HepG2 (cell line): ENCODE measurements around the gene NSD1. TPM values are rescaled to one million over a fixed set of nuclear protein-coding genes. Genes with fewer than 3 reads are reported as not detected.

Experiments used
- EP300 ChIP-seq, 3 experiments: sonication (generic) in 1 of 3; formaldehyde crosslinking in 1 of 3; IDR thresholded peaks; 2 replicates each; pipeline versions ENCODE4 v1.5.1 to v1.6.1; 2011 to 2020; ENCODE audit warnings: low read depth in 2 of 3, low read length in 2 of 3, borderline replicate concordance in 1 of 3, improper control_type of control experiment in 1 of 3, mild to moderate bottlenecking in 1 of 3, missing genetic modification reagents in 1 of 3, moderate library complexity in 1 of 3
- KDM1A ChIP-seq: IDR thresholded peaks from 2 replicates; pipeline ENCODE4 v1.6.1; 2016; ENCODE audit warnings: missing compliant biosample characterization
- KDM5B ChIP-seq: sonication (generic); formaldehyde crosslinking; IDR thresholded peaks from 2 replicates; pipeline ENCODE4 v1.4.0; 2020; ENCODE audit warnings: missing genetic modification reagents, mild to moderate bottlenecking, borderline replicate concordance
- MIER3 ChIP-seq: IDR thresholded peaks from 2 replicates; pipeline ENCODE4 v1.6.1; 2016; ENCODE audit warnings: missing compliant biosample characterization, borderline replicate concordance
- PTBP1 ChIP-seq: fragments of 200-400 bp; formaldehyde crosslinking; IDR thresholded peaks from 2 replicates; pipeline ENCODE4 v1.6.1; 2018; ENCODE audit warnings: low read length, low read depth; ENCODE audit not compliant: poor library complexity, severe bottlenecking
- polyA plus RNA-seq, 8 experiments: library from polyadenylated mRNA; depleted of rRNA in 3 of 8; stranded (reverse) in 7 of 8; unstranded in 1 of 8; fragments of >200 nt; fragmentation: Illumina TruSeq in 4 of 8; extraction: Trizol in 4 of 8; gene quantifications; 2 replicates each; pipeline versions ENCODE4 v1.2.1 to v1.2.3, GENCODE V29; 2011 to 2016; ENCODE audit warnings: low read depth in 4 of 8, missing spikeins in 1 of 8, mixed read lengths in 1 of 8; ENCODE audit not compliant: insufficient read depth in 1 of 8
- total RNA-seq, 5 experiments: library from RNA; depleted of rRNA; stranded (reverse); fragments of >200 nt; fragmentation: Illumina TruSeq; extraction: Trizol; gene quantifications; 2 replicates each; pipeline ENCODE4 v1.2.3, GENCODE V29; 2016; ENCODE audit warnings: low read depth in 1 of 5
- TF ChIP-seq, protein P1 (sequence below): sonication (generic); formaldehyde crosslinking; IDR thresholded peaks from 2 replicates; pipeline ENCODE4 v1.4.0; 2020; ENCODE audit warnings: missing genetic modification reagents, borderline replicate concordance
- TF ChIP-seq, protein P2 (sequence below): sonication (generic); formaldehyde crosslinking; conservative IDR thresholded peaks from 2 replicates; pipeline ENCODE4 v1.8.0; 2022; ENCODE audit warnings: mild to moderate bottlenecking, moderate library complexity, missing genetic modification reagents
- TF ChIP-seq, protein P3 (sequence below): sonication (generic); formaldehyde crosslinking; IDR thresholded peaks from 2 replicates; pipeline ENCODE4 v1.9.0; 2021; ENCODE audit warnings: missing genetic modification reagents, borderline replicate concordance

The NSD1 gene
- total and polyA plus RNA-seq, 2 of the 13 experiments (the other 11 are each of a cell fraction or from before 2014, with no cell fraction given), result 0.01 to 0.09 TPM

DNA sequence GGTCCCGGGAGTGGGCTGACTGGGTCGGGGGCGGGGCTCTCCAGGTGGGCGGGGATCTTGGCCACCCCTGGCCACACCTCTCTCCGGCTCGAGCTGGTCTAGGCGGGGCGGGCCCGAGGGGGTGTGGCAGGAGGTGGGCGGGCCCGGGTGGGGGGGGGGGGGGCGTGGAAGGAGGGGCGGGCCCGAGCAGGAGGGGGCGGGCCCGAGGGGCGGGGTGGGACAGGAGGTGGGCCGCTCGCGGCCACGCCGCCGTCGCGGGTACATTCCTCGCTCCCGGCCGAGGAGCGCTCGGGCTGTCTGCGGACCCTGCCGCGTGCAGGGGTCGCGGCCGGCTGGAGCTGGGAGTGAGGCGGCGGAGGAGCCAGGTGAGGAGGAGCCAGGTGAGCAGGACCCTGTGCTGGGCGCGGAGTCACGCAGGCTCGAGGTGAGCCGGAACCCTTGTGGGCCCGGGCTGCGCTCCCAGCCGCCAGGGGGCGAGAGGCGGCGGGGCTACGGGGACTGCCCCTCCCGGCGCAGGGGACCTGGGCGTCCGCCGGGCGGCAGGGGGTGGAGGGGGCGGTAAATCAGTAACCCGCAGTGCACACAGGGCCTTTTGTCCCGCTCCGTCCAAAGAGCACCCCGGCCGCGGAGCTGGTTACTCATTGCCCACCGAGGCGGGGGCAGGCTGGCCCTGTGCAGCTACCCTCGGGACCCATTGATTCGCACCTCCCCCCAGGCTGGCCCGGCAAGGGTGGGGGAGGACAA, 46.7 kb upstream of the NSD1 start, which contains the start of gene FGFR4 (continued):
- TF ChIP-seq, protein P1, sequence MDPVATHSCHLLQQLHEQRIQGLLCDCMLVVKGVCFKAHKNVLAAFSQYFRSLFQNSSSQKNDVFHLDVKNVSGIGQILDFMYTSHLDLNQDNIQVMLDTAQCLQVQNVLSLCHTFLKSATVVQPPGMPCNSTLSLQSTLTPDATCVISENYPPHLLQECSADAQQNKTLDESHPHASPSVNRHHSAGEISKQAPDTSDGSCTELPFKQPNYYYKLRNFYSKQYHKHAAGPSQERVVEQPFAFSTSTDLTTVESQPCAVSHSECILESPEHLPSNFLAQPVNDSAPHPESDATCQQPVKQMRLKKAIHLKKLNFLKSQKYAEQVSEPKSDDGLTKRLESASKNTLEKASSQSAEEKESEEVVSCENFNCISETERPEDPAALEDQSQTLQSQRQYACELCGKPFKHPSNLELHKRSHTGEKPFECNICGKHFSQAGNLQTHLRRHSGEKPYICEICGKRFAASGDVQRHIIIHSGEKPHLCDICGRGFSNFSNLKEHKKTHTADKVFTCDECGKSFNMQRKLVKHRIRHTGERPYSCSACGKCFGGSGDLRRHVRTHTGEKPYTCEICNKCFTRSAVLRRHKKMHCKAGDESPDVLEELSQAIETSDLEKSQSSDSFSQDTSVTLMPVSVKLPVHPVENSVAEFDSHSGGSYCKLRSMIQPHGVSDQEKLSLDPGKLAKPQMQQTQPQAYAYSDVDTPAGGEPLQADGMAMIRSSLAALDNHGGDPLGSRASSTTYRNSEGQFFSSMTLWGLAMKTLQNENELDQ (CRISPR knock-in tag), result peak; percentile 84; the same call in 1 of the 2 replicates
- TF ChIP-seq, protein P2, sequence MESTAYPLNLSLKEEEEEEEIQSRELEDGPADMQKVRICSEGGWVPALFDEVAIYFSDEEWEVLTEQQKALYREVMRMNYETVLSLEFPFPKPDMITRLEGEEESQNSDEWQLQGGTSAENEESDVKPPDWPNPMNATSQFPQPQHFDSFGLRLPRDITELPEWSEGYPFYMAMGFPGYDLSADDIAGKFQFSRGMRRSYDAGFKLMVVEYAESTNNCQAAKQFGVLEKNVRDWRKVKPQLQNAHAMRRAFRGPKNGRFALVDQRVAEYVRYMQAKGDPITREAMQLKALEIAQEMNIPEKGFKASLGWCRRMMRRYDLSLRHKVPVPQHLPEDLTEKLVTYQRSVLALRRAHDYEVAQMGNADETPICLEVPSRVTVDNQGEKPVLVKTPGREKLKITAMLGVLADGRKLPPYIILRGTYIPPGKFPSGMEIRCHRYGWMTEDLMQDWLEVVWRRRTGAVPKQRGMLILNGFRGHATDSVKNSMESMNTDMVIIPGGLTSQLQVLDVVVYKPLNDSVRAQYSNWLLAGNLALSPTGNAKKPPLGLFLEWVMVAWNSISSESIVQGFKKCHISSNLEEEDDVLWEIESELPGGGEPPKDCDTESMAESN (CRISPR knock-in tag), result peak; percentile 89
- TF ChIP-seq EP300 (IDR thresholded peaks at IDR 0.05; ENCODE audit: low read depth in 2 of 2, low read length in 2 of 2) (peak; percentile 83 to 90; a peak in 2 of 4 replicates), EP300 (CRISPR knock-in tag; IDR thresholded peaks at IDR 0.05; ENCODE audit: borderline replicate concordance) (peak; percentile 76; the same call in 1 of the 2 replicates), KDM1A (no peak; the same call in 1 of the 2 replicates), KDM5B (CRISPR knock-in tag) (peak; percentile 95; the same call in 1 of the 2 replicates), PTBP1 (peak; percentile 89), MIER3 (CRISPR knock-in tag) (peak; percentile 44; the same call in 1 of the 2 replicates)
- TF ChIP-seq, protein P3, sequence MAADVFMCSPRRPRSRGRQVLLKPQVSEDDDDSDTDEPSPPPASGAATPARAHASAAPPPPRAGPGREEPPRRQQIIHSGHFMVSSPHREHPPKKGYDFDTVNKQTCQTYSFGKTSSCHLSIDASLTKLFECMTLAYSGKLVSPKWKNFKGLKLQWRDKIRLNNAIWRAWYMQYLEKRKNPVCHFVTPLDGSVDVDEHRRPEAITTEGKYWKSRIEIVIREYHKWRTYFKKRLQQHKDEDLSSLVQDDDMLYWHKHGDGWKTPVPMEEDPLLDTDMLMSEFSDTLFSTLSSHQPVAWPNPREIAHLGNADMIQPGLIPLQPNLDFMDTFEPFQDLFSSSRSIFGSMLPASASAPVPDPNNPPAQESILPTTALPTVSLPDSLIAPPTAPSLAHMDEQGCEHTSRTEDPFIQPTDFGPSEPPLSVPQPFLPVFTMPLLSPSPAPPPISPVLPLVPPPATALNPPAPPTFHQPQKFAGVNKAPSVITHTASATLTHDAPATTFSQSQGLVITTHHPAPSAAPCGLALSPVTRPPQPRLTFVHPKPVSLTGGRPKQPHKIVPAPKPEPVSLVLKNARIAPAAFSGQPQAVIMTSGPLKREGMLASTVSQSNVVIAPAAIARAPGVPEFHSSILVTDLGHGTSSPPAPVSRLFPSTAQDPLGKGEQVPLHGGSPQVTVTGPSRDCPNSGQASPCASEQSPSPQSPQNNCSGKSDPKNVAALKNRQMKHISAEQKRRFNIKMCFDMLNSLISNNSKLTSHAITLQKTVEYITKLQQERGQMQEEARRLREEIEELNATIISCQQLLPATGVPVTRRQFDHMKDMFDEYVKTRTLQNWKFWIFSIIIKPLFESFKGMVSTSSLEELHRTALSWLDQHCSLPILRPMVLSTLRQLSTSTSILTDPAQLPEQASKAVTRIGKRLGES (CRISPR knock-in tag), result 0 out of 2 replicates have a peak, but pooled peaks have one; percentile 35
